Mammary epithelial cell (primary cell): ENCODE measurements around the gene KLHL8.

Source experiments
- CTCF ChIP-seq, 2 donors: IDR thresholded peaks in 1 of 2; conservative IDR thresholded peaks in 1 of 2; 2 replicates each; pipeline ENCODE4 v1.5.1; 2011 to 2012; ENCODE audit warnings: inconsistent platforms in 2 of 2, low read length in 2 of 2, mild to moderate bottlenecking in 2 of 2, control low read depth in 1 of 2, low read depth in 1 of 2; ENCODE audit not compliant: insufficient read depth in 1 of 2; ENCODE audit errors: extremely low read depth in 1 of 2
- EZH2 ChIP-seq: IDR thresholded peaks from 2 replicates; pipeline ENCODE4 v1.6.1; 2012; ENCODE audit warnings: low read length, inconsistent platforms, borderline replicate concordance

- TF ChIP-seq CTCF (conservative IDR thresholded peaks at IDR 0.05 in 1 of 2, IDR thresholded peaks at IDR 0.05 in 1 of 2; ENCODE audit: extremely low read depth in 1 of 2, insufficient read depth in 1 of 2, low read depth in 1 of 2, low read length in 2 of 2) (no peak), EZH2 (no peak)
These were observed 45.7 kb downstream of the KLHL8 start for GRCh38 chr4:87174672-87175071.
